PC-9 (cell line): Measurements from ENCODE around the gene SEC23B. TPM values are rescaled to one million over a fixed set of nuclear protein-coding genes. Genes with fewer than 3 reads are reported as not detected.

Experiments
- BruUV-seq: library from RNA; stranded (reverse); fragments of 400-500 nt; replicated peaks from 2 replicates; lab custom pipeline; 2021; lab: Mats Ljungman, UMichigan
- CTCF ChIA-PET: fragments of 300-600 bp; sonication (Branson Sonifier 250); formaldehyde crosslinking; loops from one replicate; lab custom pipeline; 2022; ENCODE audit warnings: antibody characterized with exemption; lab: Charles Lee
- POLR2A ChIA-PET: fragments of 300-600 bp; sonication (Branson Sonifier 250); formaldehyde crosslinking; loops from one replicate; lab custom pipeline; 2022; ENCODE audit warnings: antibody characterized with exemption; ENCODE audit not compliant: unreplicated experiment; lab: Charles Lee
- DNase-seq, 2 experiments: peaks; one replicate each; pipeline versions ENCODE4 v3.0.0 to v3.0.0-alpha.2; 2015 to 2022; ENCODE audit warnings: mixed read lengths in 1 of 2
- H2AFZ ChIP-seq: fragments of 200-600 bp; sonication (generic); 2 replicates; pipeline ENCODE4 v1.8.1; 2017; ENCODE audit warnings: antibody characterized with exemption
- H3F3A ChIP-seq: fragments of 200-600 bp; sonication (generic); 2 replicates; pipeline ENCODE4 v1.8.1; 2017; ENCODE audit warnings: antibody characterized with exemption, mild to moderate bottlenecking, low read depth; ENCODE audit not compliant: insufficient read depth
- H3K27ac ChIP-seq: fragments of 200-600 bp; sonication (generic); 2 replicates; pipeline ENCODE4 v1.6.1; 2016; ENCODE audit warnings: mixed run types
- H3K27me3 ChIP-seq: fragments of 200-600 bp; sonication (generic); 2 replicates; pipeline ENCODE4 v1.6.1; 2016; ENCODE audit warnings: low read depth, mixed run types; ENCODE audit not compliant: insufficient read depth
- H3K36me3 ChIP-seq: fragments of 200-600 bp; sonication (generic); 2 replicates; pipeline ENCODE4 v1.6.1; 2016; ENCODE audit warnings: low read depth, mixed run types
- H3K4me1 ChIP-seq: fragments of 200-600 bp; sonication (generic); replicated peaks from 2 replicates; pipeline ENCODE4 v1.6.1; 2016; ENCODE audit warnings: mixed run types; ENCODE audit not compliant: insufficient read depth
- H3K4me2 ChIP-seq: fragments of 200-600 bp; sonication (generic); 2 replicates; pipeline ENCODE4 v1.6.1; 2017; ENCODE audit warnings: mixed run types
- H3K4me3 ChIP-seq: fragments of 200-600 bp; sonication (generic); 2 replicates; pipeline ENCODE4 v1.6.1; 2016; ENCODE audit warnings: mixed run types
- H3K79me2 ChIP-seq: fragments of 200-600 bp; sonication (generic); 2 replicates; pipeline ENCODE4 v1.6.1; 2017; ENCODE audit warnings: low read depth, mixed run types
- H3K9me2 ChIP-seq: fragments of 200-600 bp; sonication (generic); 2 replicates; pipeline ENCODE4 v1.8.1; 2017; ENCODE audit warnings: mild to moderate bottlenecking; ENCODE audit not compliant: insufficient read depth
- H3K9me3 ChIP-seq: fragments of 200-600 bp; sonication (generic); 2 replicates; pipeline ENCODE4 v1.8.1; 2016; ENCODE audit warnings: low read depth; ENCODE audit not compliant: insufficient read depth
- H4K20me1 ChIP-seq: fragments of 200-600 bp; sonication (generic); 2 replicates; pipeline ENCODE4 v1.8.1; 2017; ENCODE audit not compliant: insufficient read depth
- EZH2 ChIP-seq: fragments of 200-600 bp; sonication (generic); IDR thresholded peaks from 2 replicates; pipeline ENCODE4 v1.8.0; 2017; ENCODE audit warnings: antibody characterized with exemption, low read depth
- intact Hi-C: fragments of 100-400 bp; cut with micrococcal nuclease; formaldehyde crosslinking; loops from one replicate; pipeline ENCODE4 v1.10.0; 2022; ENCODE audit not compliant: unreplicated experiment
- total RNA-seq: library from RNA; stranded (reverse); gene quantifications from 2 replicates; pipeline ENCODE4 v1.2.3, GENCODE V29; 2021
- TF ChIP-seq, protein P1 (sequence below): fragments of 200-600 bp; sonication (generic); conservative IDR thresholded peaks from 2 replicates; pipeline ENCODE4 v1.6.1; 2017; ENCODE audit warnings: mixed run types, antibody characterized with exemption, mild to moderate bottlenecking, moderate library complexity

The SEC23B gene
- total RNA-seq, 1 experiment from 2014 or later = 78.5 TPM

DNA sequence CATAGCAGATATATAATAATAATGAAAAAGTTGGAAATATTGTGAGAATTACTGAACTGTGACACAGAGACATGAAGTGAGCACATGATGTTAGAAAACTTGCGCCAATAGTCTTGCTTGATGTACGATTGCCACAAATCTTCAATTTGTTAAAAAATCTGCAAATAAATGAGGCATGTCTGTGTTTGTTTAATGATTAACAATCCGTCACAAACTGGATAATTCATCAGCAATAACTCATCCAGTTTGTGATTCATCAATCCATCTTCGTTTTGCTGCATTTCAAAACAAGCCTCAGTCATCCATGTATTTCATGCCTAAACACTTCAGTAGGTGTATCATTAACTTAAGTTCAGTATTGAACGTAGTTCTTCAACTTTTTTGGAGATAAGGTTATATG is 34.0 kb downstream of the SEC23B start:
- no peak for DNase-seq
- H3K4me2 ChIP-seq = no peak overlapping the region

DNA sequence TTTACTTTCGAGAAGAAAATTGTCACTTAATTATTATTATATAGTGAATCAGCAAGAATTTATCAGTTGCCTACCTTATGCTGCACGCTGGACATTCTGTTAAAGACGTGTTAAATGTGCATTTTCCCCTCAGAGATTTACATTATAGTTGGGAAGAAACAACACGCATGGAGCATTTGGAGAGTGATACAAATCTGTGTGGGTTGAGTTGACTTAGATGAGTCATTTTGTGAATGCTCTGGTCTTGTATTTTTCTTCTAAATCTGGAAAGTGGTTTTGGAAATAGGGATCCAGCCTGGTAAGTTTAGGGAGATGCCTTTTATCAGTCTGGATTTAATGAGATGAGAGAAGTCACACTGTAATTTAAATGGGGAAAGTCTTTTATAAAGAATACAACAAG is 35.5 kb downstream of the SEC23B start:
- H2AFZ ChIP-seq = no peak overlapping the region
- ChIA-PET CTCF (no interaction called here), POLR2A (no interaction called here)
- TF ChIP-seq EZH2 = no peak
- TF ChIP-seq, protein P1, sequence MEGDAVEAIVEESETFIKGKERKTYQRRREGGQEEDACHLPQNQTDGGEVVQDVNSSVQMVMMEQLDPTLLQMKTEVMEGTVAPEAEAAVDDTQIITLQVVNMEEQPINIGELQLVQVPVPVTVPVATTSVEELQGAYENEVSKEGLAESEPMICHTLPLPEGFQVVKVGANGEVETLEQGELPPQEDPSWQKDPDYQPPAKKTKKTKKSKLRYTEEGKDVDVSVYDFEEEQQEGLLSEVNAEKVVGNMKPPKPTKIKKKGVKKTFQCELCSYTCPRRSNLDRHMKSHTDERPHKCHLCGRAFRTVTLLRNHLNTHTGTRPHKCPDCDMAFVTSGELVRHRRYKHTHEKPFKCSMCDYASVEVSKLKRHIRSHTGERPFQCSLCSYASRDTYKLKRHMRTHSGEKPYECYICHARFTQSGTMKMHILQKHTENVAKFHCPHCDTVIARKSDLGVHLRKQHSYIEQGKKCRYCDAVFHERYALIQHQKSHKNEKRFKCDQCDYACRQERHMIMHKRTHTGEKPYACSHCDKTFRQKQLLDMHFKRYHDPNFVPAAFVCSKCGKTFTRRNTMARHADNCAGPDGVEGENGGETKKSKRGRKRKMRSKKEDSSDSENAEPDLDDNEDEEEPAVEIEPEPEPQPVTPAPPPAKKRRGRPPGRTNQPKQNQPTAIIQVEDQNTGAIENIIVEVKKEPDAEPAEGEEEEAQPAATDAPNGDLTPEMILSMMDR = no peak
- no peak overlapping the region for H3K4me3 ChIP-seq
- no peak for DNase-seq
- H3K9me2 ChIP-seq = no peaks in the 10 kb centered on the region
- H3K27me3 ChIP-seq = no peaks in the 10 kb centered on the region
- BruUV-seq = no TSS peak
- no peaks in the 10 kb centered on the region for H3K9me3 ChIP-seq
- no peaks in the 10 kb centered on the region for H3K79me2 ChIP-seq
- no peaks in the 10 kb centered on the region; the same call in 1 of the 2 replicates for H4K20me1 ChIP-seq
- no peak overlapping the region for H3K27ac ChIP-seq
- intact Hi-C loops = no loop called here
- H3K36me3 ChIP-seq = peaks cover 6% of the 10 kb centered on the region; the same call in 1 of the 2 replicates
- no peak overlapping the region for H3K4me2 ChIP-seq
- H3F3A ChIP-seq = 0 out of 2 replicates have a peak, but pooled peaks cover 4% of the 10 kb centered on the region
- H3K4me1 ChIP-seq = no peaks in the 10 kb centered on the region

More for the DNA sequence above, 34.0 kb downstream of the SEC23B start:
- H3K4me1 ChIP-seq = no peaks in the 10 kb centered on the region
- intact Hi-C loops = no loop called here
- no peaks in the 10 kb centered on the region for H3K9me2 ChIP-seq
- no TSS peak for BruUV-seq
- H3K27me3 ChIP-seq = no peaks in the 10 kb centered on the region
- POLR2A ChIA-PET = no interaction called here
- 0 out of 2 replicates have a peak, but pooled peaks cover 4% of the 10 kb centered on the region for H3F3A ChIP-seq
- peaks cover 7% of the 10 kb centered on the region; the same call in 1 of the 2 replicates for H3K36me3 ChIP-seq
- H2AFZ ChIP-seq = no peak overlapping the region
- H3K4me3 ChIP-seq = no peak overlapping the region
- CTCF ChIA-PET = no interaction called here
- no peaks in the 10 kb centered on the region for H3K9me3 ChIP-seq
- no peaks in the 10 kb centered on the region for H3K79me2 ChIP-seq
- H3K27ac ChIP-seq = no peak overlapping the region
- TF ChIP-seq, protein P1 = no peak
- no peak for TF ChIP-seq EZH2
- no peaks in the 10 kb centered on the region; the same call in 1 of the 2 replicates for H4K20me1 ChIP-seq

DNA sequence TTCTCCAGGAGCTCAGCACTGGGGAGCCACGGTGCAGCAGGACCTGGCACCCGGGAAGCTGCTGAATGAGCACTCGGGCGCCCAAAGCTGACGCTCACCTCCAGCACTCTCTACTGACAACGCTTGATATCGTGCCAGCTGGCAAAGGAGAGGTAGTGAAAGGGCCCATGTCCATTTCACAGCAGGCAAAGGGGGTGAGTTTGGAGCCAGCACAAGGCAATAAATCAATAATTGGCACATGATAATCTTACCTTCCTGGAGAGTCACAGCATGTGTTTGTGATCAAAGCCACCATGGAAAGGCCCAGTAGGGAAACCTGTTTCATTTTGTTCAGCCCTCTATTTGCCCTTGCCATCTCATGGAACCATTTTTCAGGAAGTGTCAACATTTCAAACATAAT is 36.2 kb downstream of the SEC23B start:
- TF ChIP-seq, protein P1 = no peak
- TF ChIP-seq EZH2 = no peak
- DNase-seq = no peak
- H3K4me3 ChIP-seq = no peak overlapping the region
- H4K20me1 ChIP-seq = no peaks in the 10 kb centered on the region; the same call in 1 of the 2 replicates
- H3K9me2 ChIP-seq = no peaks in the 10 kb centered on the region
- BruUV-seq = no TSS peak
- H3K4me1 ChIP-seq = no peaks in the 10 kb centered on the region
- intact Hi-C loops = no loop called here
- 0 out of 2 replicates have a peak, but pooled peaks cover 4% of the 10 kb centered on the region for H3F3A ChIP-seq
- no peaks in the 10 kb centered on the region for H3K79me2 ChIP-seq
- peaks cover 6% of the 10 kb centered on the region; the same call in 1 of the 2 replicates for H3K36me3 ChIP-seq
- no peak overlapping the region for H3K27ac ChIP-seq
- no peaks in the 10 kb centered on the region for H3K9me3 ChIP-seq
- H3K27me3 ChIP-seq = no peaks in the 10 kb centered on the region
- no peak overlapping the region for H3K4me2 ChIP-seq
- ChIA-PET CTCF (no interaction called here), POLR2A (no interaction called here)
- H2AFZ ChIP-seq = no peak overlapping the region
